ENCODE measurements around the gene SLC25A12.
"Not testable (repeated sequence)": the region's sequence is repeated elsewhere in the genome, so short reads cannot be mapped to it uniquely, and the experiment has no call there.

The SLC25A12 gene

DNA sequence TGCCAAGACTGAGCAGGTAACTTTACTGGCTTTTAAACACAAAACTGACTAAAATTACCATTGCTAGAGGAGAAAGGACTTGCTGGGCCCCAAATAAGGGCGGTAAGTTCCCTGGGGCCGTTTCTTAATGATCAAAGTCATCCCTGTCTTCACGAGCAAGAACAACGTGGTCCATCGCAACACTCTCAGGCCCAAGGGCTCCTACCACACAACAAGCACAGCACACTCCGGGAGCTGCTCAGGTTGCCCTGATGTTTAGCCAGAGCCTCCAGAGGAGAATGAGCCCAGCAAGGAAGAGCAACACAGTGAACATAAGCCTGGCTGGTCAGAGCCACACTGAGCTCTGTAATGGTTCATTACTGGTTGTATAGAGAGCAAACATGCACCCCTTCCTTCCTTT is 104.1 kb downstream of the SLC25A12 start:
- no peak overlapping the region for H3K4me3 ChIP-seq (replicated peaks; ENCODE audit: low read depth, low read length)
- H3K27me3 ChIP-seq (replicated peaks; ENCODE audit: control insufficient read depth, insufficient read depth, low read length), result no peaks in the 10 kb centered on the region
- peaks cover 13% of the 10 kb centered on the region for H3K36me3 ChIP-seq (ENCODE audit: control insufficient read depth, insufficient read depth, low read length)
- TF ChIP-seq, protein P1, sequence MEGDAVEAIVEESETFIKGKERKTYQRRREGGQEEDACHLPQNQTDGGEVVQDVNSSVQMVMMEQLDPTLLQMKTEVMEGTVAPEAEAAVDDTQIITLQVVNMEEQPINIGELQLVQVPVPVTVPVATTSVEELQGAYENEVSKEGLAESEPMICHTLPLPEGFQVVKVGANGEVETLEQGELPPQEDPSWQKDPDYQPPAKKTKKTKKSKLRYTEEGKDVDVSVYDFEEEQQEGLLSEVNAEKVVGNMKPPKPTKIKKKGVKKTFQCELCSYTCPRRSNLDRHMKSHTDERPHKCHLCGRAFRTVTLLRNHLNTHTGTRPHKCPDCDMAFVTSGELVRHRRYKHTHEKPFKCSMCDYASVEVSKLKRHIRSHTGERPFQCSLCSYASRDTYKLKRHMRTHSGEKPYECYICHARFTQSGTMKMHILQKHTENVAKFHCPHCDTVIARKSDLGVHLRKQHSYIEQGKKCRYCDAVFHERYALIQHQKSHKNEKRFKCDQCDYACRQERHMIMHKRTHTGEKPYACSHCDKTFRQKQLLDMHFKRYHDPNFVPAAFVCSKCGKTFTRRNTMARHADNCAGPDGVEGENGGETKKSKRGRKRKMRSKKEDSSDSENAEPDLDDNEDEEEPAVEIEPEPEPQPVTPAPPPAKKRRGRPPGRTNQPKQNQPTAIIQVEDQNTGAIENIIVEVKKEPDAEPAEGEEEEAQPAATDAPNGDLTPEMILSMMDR (IDR thresholded peaks at IDR 0.05; ENCODE audit: insufficient read depth, low read length, poor library complexity, severe bottlenecking), result no peak
- DNase-seq (ENCODE audit: extremely low read depth, insufficient read length), result no peak

DNA sequence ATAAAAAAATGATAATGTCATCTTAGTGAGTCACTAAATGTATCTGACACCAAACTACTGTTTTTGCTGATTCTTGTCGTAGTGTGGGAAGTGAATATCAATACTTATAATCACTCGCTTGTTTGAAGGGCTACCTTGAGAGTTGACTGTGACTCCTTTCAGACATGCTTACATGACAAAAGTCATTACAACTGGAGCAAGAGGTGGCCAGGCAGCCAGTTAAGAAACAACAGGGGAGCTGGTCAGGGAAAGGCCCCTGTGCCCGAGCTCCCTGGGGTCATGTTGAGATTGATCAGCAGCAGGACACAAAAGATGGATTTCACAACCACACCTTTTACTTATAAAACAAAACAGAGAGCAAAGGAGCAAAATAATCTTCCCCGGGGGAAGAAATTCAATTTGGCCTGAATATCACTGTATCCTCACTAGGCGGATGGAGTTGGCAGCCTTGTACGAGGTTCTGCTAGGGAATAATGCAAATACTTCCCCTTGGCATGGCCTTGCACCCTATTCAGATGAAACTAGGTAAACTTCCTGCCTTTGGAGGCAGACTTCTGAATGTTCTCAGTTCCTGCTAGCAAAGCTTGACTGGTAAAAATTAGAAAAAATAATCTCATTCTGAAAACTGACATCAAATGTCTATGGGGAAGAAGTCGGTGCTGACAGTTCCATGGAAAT is 105.6 kb downstream of the SLC25A12 start:
- Histone ChIP-seq H3K27me3 (replicated peaks; ENCODE audit: control insufficient read depth, insufficient read depth, low read length) (no peaks in the 10 kb centered on the region), H3K4me3 (replicated peaks; ENCODE audit: low read depth, low read length) (no peak overlapping the region), H3K36me3 (ENCODE audit: control insufficient read depth, insufficient read depth, low read length) (peaks cover 17% of the 10 kb centered on the region)
- TF ChIP-seq, protein P1 (IDR thresholded peaks at IDR 0.05; ENCODE audit: insufficient read depth, low read length, poor library complexity, severe bottlenecking), result no peak
- no peak for DNase-seq (ENCODE audit: extremely low read depth, insufficient read length)

DNA sequence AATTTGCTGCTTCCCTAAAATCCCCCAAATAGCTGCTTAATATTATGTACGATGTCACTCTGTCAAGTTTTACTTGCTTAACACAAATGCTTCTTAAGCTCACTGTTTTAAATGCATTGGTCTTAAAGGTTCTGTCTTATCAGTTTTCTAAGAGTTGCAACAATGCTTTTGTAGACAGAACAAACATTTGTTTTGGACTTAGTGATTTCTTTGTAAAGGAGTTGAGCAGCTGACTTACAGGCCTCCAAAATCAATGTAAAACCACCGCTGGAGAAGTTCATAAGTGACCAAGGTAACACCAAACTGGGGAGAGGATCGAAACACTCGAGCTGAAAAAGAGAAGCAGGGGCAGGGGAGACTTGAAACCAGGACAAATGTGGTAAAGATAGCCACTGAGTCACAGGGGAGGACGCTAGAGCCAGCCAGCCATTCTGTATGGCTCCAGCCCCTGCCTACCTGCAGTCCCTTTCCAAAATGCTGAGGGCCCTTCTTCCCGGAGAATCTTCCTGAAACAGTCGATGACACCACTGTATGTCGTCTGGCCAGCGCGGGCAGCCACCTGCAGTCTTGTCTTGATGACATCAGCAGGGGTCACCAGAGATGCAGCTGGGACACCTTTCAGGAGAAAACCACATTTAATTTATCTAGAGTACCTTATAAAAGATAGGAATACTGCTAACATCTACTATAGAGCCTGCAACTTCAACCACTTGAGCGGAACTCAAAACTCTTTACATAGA is 106.5 kb downstream of the SLC25A12 start:
- Histone ChIP-seq H3K27me3 (replicated peaks; ENCODE audit: control insufficient read depth, insufficient read depth, low read length) (no peaks in the 10 kb centered on the region), H3K4me3 (replicated peaks; ENCODE audit: low read depth, low read length) (no peak overlapping the region), H3K36me3 (ENCODE audit: control insufficient read depth, insufficient read depth, low read length) (peaks cover 16% of the 10 kb centered on the region)
- TF ChIP-seq, protein P1 (IDR thresholded peaks at IDR 0.05; ENCODE audit: insufficient read depth, low read length, poor library complexity, severe bottlenecking), result no peak
- DNase-seq (ENCODE audit: extremely low read depth, insufficient read length), result no peak

DNA sequence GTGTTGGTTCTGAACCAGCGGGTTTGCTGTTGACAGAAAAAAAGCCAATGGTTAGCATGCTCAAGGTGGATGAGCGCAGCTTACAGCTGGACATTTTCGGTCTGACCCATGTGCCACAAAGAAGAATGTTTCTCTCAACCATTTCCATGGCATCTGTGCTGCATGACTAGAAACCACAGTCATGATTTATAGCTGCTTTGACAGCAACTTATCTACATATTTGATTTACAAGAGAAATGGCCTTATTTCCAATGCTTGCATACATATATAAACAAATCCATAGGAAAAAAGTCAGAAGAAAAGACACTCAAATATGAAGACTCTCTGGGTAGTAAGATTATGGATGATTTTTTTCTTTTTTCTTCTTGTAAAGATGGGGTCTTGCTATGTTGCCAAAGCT is 108.6 kb downstream of the SLC25A12 start:
- Histone ChIP-seq H3K27me3 (replicated peaks; ENCODE audit: control insufficient read depth, insufficient read depth, low read length) (no peaks in the 10 kb centered on the region), H3K36me3 (ENCODE audit: control insufficient read depth, insufficient read depth, low read length) (peaks cover 13% of the 10 kb centered on the region), H3K4me3 (replicated peaks; ENCODE audit: low read depth, low read length) (no peak overlapping the region)
- TF ChIP-seq, protein P1 (IDR thresholded peaks at IDR 0.05; ENCODE audit: insufficient read depth, low read length, poor library complexity, severe bottlenecking), result no peak
- DNase-seq (ENCODE audit: extremely low read depth, insufficient read length), result no peak

DNA sequence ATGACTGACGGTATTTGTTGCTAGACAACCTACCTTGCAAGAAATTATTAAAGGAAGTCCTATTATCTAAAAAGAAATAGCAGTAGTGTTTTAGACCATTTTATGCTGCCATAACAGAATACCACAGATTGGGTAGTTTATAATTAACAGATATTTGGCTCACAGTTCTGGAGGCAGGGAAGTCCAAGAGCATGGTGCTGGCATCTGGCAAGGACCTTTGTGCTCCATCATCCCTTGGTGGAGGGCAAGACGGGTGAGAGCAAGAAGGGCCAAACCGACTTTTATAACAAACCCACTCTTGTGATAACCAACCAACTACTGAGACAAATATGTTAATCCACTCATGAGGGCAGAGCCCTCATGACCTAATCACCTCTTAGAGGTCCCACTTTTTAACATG is 115.5 kb downstream of the SLC25A12 start:
- Histone ChIP-seq H3K27me3 (replicated peaks; ENCODE audit: control insufficient read depth, insufficient read depth, low read length) (no peaks in the 10 kb centered on the region), H3K4me3 (replicated peaks; ENCODE audit: low read depth, low read length) (no peak overlapping the region), H3K36me3 (ENCODE audit: control insufficient read depth, insufficient read depth, low read length) (no peaks in the 10 kb centered on the region)
- TF ChIP-seq, protein P1 (IDR thresholded peaks at IDR 0.05; ENCODE audit: insufficient read depth, low read length, poor library complexity, severe bottlenecking), result no peak
- DNase-seq (ENCODE audit: extremely low read depth, insufficient read length), result no peak

DNA sequence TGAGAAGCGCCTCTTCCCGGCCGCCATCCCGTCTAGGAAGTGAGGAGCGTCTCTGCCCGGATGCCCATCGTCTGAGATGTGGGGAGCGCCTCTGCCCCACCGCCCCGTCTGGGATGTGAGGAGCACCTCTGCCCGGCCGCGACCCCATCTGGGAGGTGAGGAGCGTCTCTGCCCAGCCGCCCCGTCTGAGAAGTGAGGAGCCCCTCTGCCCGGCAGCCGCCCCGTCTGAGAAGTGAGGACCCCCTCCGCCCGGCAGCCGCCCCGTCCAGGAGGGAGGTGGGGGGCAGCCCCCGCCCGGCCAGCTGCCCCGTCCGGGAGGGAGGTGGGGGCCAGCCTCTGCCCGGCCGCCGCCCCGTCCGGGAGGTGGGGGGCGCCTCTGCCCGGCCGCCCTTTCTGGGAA is 119.5 kb downstream of the SLC25A12 start:
- H3K4me3 ChIP-seq (replicated peaks; ENCODE audit: low read depth, low read length); H3K36me3 ChIP-seq (ENCODE audit: control insufficient read depth, insufficient read depth, low read length); DNase-seq (ENCODE audit: extremely low read depth, insufficient read length); H3K27me3 ChIP-seq (replicated peaks; ENCODE audit: control insufficient read depth, insufficient read depth, low read length): not testable (repeated sequence)

Data from GM06990 (cell line).